ENCODE results near the gene ITGB3BP.

DNA sequence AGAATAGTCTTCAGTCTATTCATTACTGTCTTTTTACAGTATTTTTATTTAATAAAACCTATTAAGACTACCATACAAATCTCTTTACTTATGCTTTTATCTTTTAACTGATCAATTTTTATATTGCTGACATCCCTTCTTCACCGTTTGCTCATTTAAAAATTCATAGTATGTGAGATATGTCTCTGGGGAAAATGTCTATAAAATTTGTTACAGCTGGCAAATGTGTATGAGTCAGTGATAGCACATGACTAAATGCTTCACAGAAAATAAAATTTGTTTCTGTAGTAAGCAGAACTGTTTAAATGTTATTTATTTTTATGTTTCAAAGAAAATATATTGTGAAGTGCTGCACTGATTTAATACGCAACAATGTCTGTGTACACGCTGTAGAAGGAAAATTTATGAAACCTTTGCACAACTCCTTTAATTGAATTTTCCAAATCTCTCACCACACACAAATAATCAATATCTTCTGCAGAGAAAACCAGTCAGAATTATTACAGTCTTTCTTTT lies 74.2 kb downstream of the ITGB3BP start:
- no peak for TF ChIP-seq RFX5 (IDR thresholded peaks at IDR 0.05; ENCODE audit: borderline replicate concordance, low read depth, low read length)
- TF ChIP-seq SP1 (IDR thresholded peaks at IDR 0.05; ENCODE audit: low read depth, low read length) = no peak
- TF ChIP-seq TBP (IDR thresholded peaks at IDR 0.05; ENCODE audit: low read depth, low read length) = no peak
- TF ChIP-seq, protein P1, sequence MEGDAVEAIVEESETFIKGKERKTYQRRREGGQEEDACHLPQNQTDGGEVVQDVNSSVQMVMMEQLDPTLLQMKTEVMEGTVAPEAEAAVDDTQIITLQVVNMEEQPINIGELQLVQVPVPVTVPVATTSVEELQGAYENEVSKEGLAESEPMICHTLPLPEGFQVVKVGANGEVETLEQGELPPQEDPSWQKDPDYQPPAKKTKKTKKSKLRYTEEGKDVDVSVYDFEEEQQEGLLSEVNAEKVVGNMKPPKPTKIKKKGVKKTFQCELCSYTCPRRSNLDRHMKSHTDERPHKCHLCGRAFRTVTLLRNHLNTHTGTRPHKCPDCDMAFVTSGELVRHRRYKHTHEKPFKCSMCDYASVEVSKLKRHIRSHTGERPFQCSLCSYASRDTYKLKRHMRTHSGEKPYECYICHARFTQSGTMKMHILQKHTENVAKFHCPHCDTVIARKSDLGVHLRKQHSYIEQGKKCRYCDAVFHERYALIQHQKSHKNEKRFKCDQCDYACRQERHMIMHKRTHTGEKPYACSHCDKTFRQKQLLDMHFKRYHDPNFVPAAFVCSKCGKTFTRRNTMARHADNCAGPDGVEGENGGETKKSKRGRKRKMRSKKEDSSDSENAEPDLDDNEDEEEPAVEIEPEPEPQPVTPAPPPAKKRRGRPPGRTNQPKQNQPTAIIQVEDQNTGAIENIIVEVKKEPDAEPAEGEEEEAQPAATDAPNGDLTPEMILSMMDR (IDR thresholded peaks at IDR 0.05; ENCODE audit: control extremely low read depth in 1 of 3, insufficient read depth in 1 of 3, low read depth in 1 of 3, low read length in 3 of 3) = no peak
- TF ChIP-seq EZH2 (IDR thresholded peaks at IDR 0.05; ENCODE audit: low read depth, low read length, severe bottlenecking) = no peak
- TF ChIP-seq POLR2AphosphoS5 (IDR thresholded peaks at IDR 0.05; ENCODE audit: low read depth, low read length) = no peak
- no peak for TF ChIP-seq POLR2A (IDR thresholded peaks at IDR 0.05; ENCODE audit: control extremely low read depth in 1 of 2, low read depth in 2 of 2, low read length in 2 of 2)
- TF ChIP-seq SRF (IDR thresholded peaks at IDR 0.05; ENCODE audit: low read depth, low read length) = no peak
- TF ChIP-seq TAF7 (optimal IDR thresholded peaks at IDR 0.05; ENCODE audit: borderline replicate concordance, low read depth, low read length) = no peak

Data from H1 (cell line).